Measurements from ENCODE around the gene NEURL1.

Gene NEURL1

DNA sequence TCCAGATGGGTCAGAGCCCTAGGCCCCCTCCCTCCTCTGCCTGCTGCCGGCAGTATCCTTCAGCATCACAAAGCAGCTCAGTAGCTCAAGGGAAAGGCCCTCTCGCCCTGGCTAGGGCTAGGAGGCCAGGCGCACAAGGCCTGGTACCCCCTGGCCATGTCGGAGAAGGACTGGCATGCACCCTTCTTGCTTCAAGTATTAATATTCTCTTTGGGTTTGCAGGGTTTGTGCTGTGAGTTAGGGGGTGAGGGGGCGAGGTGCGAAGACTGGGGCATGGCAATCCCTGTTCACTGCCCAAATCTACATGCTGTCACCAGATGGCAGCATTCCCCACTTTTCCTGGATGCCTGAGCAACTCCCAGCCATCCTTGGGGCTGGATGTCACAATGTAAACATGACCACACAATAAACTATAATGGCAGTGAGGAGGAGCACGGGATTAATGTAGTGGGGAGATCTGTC is 105.2 kb downstream of the NEURL1 start:
- intact Hi-C loops (cut with DNase I; ENCODE audit: low total_unique reads) = no loop called here
- Histone ChIP-seq H3K4me1 (peaks cover 6 to 51% (median 21%) of the 10 kb centered on the region in 4 donors), H3K27me3 (no peaks in the 10 kb centered on the region), H3K4me3 (no peak overlapping the region), H3K36me3 (peaks cover 12 to 26% (median 24%) of the 10 kb centered on the region in 3 donors), H3K27ac (no peak overlapping the region), H3K9me3 (no peaks in the 10 kb centered on the region)
- no peak for DNase-seq
- peak; percentile 57 to 81 for TF ChIP-seq CTCF (IDR thresholded peaks at IDR 0.05)

- intact Hi-C loops (cut with DNase I; ENCODE audit: low total_unique reads) = no loop called here
- TF ChIP-seq CTCF (IDR thresholded peaks at IDR 0.05) = no peak
These were observed 105.7 kb downstream of the NEURL1 start for GRCh38 chr10:103599211-103599610.

DNA sequence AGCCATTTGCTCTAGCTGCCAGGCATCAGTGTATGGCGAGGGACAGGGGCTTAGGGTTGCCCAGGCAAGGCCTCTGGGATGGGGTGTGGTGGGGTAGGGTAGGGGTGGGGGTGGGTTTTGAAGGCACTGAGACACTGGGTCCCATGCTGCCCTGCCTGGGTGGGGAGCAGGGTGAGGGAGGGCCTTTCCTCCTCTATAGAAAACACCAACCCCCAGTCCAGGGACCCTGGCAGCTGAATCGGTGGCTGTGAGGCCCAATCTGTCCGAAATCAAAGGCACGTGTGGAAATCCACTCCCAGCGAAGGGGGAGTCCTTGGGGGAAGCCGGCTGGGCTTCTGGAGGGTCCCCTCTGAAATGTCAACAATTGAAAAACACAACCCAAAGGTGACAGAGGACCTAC is 106.4 kb downstream of the NEURL1 start:
- no peak for DNase-seq
- H3K4me1 ChIP-seq = peaks cover 6 to 51% (median 21%) of the 10 kb centered on the region in 4 donors
- intact Hi-C loops (cut with DNase I; ENCODE audit: low total_unique reads) = loop anchor here (10.0 kb wide), 1 partner anchor 255 kb away; the partner anchor contains the start of gene SH3PXD2A
- H3K27ac ChIP-seq = peak overlapping the region; percentile 55 to 60
- no peaks in the 10 kb centered on the region for H3K9me3 ChIP-seq
- TF ChIP-seq CTCF (IDR thresholded peaks at IDR 0.05) = no peak
- H3K27me3 ChIP-seq = no peaks in the 10 kb centered on the region
- H3K36me3 ChIP-seq = peaks cover 18 to 37% (median 35%) of the 10 kb centered on the region in 3 donors
- no peak overlapping the region for H3K4me3 ChIP-seq

More at GRCh38 chr10:103599211-103599610, 105.7 kb downstream of the NEURL1 start:
- Histone ChIP-seq H3K4me1 (peaks cover 6 to 51% (median 21%) of the 10 kb centered on the region in 4 donors), H3K27ac (no peak overlapping the region), H3K9me3 (no peaks in the 10 kb centered on the region), H3K27me3 (no peaks in the 10 kb centered on the region), H3K36me3 (peaks cover 12 to 30% (median 29%) of the 10 kb centered on the region in 3 donors), H3K4me3 (no peak overlapping the region)
- DNase-seq = no peak

- TF ChIP-seq CTCF (IDR thresholded peaks at IDR 0.05) = no peak
- Histone ChIP-seq H3K4me3 (no peak overlapping the region), H3K36me3 (peaks cover 19 to 40% (median 39%) of the 10 kb centered on the region in 3 donors), H3K27me3 (no peaks in the 10 kb centered on the region), H3K9me3 (no peaks in the 10 kb centered on the region), H3K4me1 (peaks cover 6 to 52% (median 21%) of the 10 kb centered on the region in 4 donors), H3K27ac (peak overlapping the region; percentile 55 to 60)
- no peak for DNase-seq
- intact Hi-C loops (cut with DNase I; ENCODE audit: low total_unique reads) = loop anchor here (10.0 kb wide), 1 partner anchor 254 kb away; the partner anchor contains the start of gene SH3PXD2A
These were observed 106.8 kb downstream of the NEURL1 start for GRCh38 chr10:103600325-103600724.

GRCh38 chr10:103600956-103601569 is 107.6 kb downstream of the NEURL1 start:
- intact Hi-C loops (cut with DNase I; ENCODE audit: low total_unique reads) = loop anchor here (10.0 kb wide), 1 partner anchor 254 kb away; the partner anchor contains the start of gene SH3PXD2A
- Histone ChIP-seq H3K27me3 (no peaks in the 10 kb centered on the region), H3K9me3 (no peaks in the 10 kb centered on the region), H3K4me1 (peaks cover 6 to 56% (median 26%) of the 10 kb centered on the region in 4 donors), H3K27ac (peak overlapping the region; percentile 55 to 60), H3K4me3 (no peak overlapping the region), H3K36me3 (peaks cover 19 to 43% (median 40%) of the 10 kb centered on the region in 3 donors)
- TF ChIP-seq CTCF (IDR thresholded peaks at IDR 0.05) = no peak
- no peak for DNase-seq

Measured in tibial artery (tissue), 4 donors.